Karpas-422 (cell line): ENCODE results near the gene KCNG2. TPM values are rescaled to one million over a fixed set of nuclear protein-coding genes. Genes with fewer than 3 reads are reported as not detected.

Source experiments
- DNase-seq: peaks from one replicate; pipeline ENCODE4 v3.0.0-alpha.2; 2015
- H2AFZ ChIP-seq: fragments of 200-600 bp; sonication (generic); 2 replicates; pipeline ENCODE4 v1.6.1; 2014; ENCODE audit warnings: antibody characterized with exemption, low read length, mixed read lengths
- H3K27ac ChIP-seq: fragments of 200-600 bp; sonication (generic); 2 replicates; pipeline ENCODE4 v1.5.1; 2014; ENCODE audit warnings: mild to moderate bottlenecking, low read length, moderate library complexity
- H3K27me3 ChIP-seq: fragments of 200-600 bp; sonication (generic); 2 replicates; pipeline ENCODE4 v1.6.1; 2014; ENCODE audit warnings: low read length, mixed read lengths
- H3K36me3 ChIP-seq: fragments of 200-600 bp; sonication (generic); 2 replicates; pipeline ENCODE4 v1.6.1; 2014; ENCODE audit warnings: low read length, mixed read lengths; ENCODE audit not compliant: insufficient read depth
- H3K4me1 ChIP-seq: fragments of 200-600 bp; sonication (generic); 2 replicates; pipeline ENCODE4 v1.6.1; 2014; ENCODE audit warnings: mild to moderate bottlenecking, low read length, mixed read lengths
- H3K4me2 ChIP-seq: fragments of 200-600 bp; sonication (generic); 2 replicates; pipeline ENCODE4 v1.6.1; 2014; ENCODE audit warnings: low read length, low read depth, mild to moderate bottlenecking; ENCODE audit not compliant: poor library complexity, severe bottlenecking
- H3K4me3 ChIP-seq: fragments of 200-600 bp; sonication (generic); 2 replicates; pipeline ENCODE4 v1.5.1; 2014; ENCODE audit warnings: mild to moderate bottlenecking, antibody characterized with exemption, low read length, mixed read lengths
- H3K79me2 ChIP-seq: fragments of 200-600 bp; sonication (generic); 2 replicates; pipeline ENCODE4 v1.6.1; 2014; ENCODE audit warnings: mild to moderate bottlenecking, low read length, mixed read lengths
- H3K9ac ChIP-seq: fragments of 200-600 bp; sonication (generic); 2 replicates; pipeline ENCODE4 v1.6.0; 2014; ENCODE audit warnings: low read length
- H3K9me2 ChIP-seq: fragments of 200-600 bp; sonication (generic), shearing (Covaris generic); replicated peaks from 2 replicates; pipeline ENCODE4 v1.6.0; 2014; ENCODE audit warnings: mild to moderate bottlenecking, low read length, moderate library complexity; ENCODE audit not compliant: insufficient read depth
- H3K9me3 ChIP-seq: fragments of 300-700, 200-600 bp; sonication (generic); 2 replicates; pipeline ENCODE4 v1.6.1; 2014; ENCODE audit warnings: low read length, mixed read lengths
- H4K20me1 ChIP-seq: fragments of 200-600 bp; sonication (generic); 2 replicates; pipeline ENCODE4 v1.6.1; 2014; ENCODE audit warnings: mild to moderate bottlenecking, antibody characterized with exemption, low read length, low read depth; ENCODE audit not compliant: insufficient read depth
- total RNA-seq: library from RNA; depleted of rRNA; stranded (reverse); fragments of >200 nt; shearing (Covaris generic); gene quantifications from 2 replicates; pipeline ENCODE4 v1.2.3, GENCODE V29; 2014; ENCODE audit warnings: low replicate concordance

KCNG2 gene
- total RNA-seq, 1 experiment from 2014 or later, result not detected

DNA sequence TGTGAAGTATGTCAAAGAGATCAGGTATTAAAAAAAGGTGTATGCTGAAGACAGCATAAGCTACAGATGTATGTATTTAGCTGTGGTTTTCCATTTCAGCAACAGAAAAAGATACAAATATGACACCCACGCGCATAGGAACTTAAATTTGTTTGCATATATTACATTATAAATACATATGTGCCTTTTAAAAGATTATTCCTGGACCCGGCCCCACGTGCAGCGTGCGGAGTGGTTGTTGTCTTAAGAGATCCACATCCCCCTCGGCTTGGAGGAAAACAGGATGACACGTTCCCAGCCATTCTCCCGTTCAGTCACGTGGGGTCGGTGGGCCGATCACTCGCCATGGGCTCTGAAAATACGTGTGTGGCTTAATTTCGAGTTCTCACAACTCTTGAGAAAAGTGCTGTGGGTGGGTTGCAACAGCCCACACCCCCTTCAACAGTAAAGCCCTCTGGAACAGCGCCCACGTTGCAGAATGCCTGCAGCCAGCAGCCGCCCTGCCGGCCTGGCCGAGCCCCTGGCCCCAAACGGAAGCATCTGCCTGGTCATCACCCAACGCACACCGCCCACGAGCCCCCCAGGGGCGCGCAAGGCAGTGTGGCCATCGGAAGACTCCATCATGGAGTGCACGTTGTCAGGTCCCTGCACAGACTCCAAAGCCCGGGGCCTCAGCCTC, 18.6 kb upstream of the KCNG2 start:
- Histone ChIP-seq H3K27me3 (no peaks in the 10 kb centered on the region; the same call in 1 of the 2 replicates), H4K20me1 (no peaks in the 10 kb centered on the region), H3K9me3 (no peaks in the 10 kb centered on the region), H3K9me2 (no peaks in the 10 kb centered on the region), H2AFZ (no peak overlapping the region), H3K4me1 (peaks cover 3% of the 10 kb centered on the region; the same call in 1 of the 2 replicates), H3K79me2 (no peaks in the 10 kb centered on the region), H3K4me2 (no peak overlapping the region), H3K4me3 (no peak overlapping the region), H3K36me3 (no peaks in the 10 kb centered on the region), H3K27ac (no peak overlapping the region), H3K9ac (no peak overlapping the region)
- no peak for DNase-seq

DNA sequence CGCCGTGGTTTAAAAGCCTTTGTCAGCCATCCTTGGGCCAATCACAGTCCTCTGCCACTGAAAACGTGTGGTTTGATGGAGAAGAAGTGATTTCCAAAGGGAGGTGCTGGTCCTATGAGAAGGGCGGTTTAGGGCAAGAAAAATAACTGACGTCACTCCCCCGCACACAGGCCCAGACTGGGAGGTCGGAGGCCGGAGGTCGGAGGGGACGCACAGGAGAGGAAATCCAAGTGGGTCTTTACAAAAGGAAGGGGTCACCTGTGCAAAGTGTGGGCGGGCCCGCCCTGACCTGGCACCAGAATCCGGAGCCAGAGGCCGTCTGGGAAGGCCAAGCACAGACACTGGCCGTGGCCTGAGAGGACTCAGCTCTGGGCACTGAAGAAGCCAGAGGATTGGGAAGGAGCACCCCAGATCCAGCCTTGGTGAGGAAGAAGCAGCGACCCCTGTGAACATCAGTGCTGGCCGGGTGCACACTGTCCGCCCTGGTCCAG, 18.0 kb upstream of the KCNG2 start:
- no peaks in the 10 kb centered on the region for H3K36me3 ChIP-seq
- DNase-seq, result no peak
- H3K9me2 ChIP-seq, result no peaks in the 10 kb centered on the region
- no peak overlapping the region for H2AFZ ChIP-seq
- peaks cover 3% of the 10 kb centered on the region; the same call in 1 of the 2 replicates for H3K4me1 ChIP-seq
- H4K20me1 ChIP-seq, result no peaks in the 10 kb centered on the region
- no peaks in the 10 kb centered on the region; the same call in 1 of the 2 replicates for H3K27me3 ChIP-seq
- no peaks in the 10 kb centered on the region for H3K79me2 ChIP-seq
- H3K27ac ChIP-seq, result no peak overlapping the region
- H3K9me3 ChIP-seq, result no peaks in the 10 kb centered on the region
- no peak overlapping the region for H3K4me2 ChIP-seq
- H3K9ac ChIP-seq, result no peak overlapping the region
- no peak overlapping the region for H3K4me3 ChIP-seq

DNA sequence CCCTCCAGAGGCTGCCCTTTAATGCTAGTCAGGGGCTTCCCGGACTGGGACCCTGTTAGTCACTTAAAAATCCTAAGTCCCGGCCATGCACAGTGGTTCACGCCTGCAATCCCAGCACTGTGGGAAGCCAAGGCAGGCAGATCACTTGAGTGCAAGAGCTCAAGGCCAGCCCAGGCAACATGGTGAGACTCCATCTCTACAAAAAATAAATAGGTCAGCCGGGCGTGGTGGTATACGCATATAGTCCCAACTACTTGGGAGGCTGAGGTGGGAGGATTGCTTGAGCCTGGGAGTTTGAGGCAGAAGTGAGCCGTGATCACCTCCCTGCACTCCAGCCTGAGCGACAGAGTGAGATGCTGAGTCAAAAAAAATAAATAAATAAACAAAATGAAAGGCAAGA, 17.2 kb upstream of the KCNG2 start:
- Histone ChIP-seq H3K9me2 (no peaks in the 10 kb centered on the region), H4K20me1 (no peaks in the 10 kb centered on the region), H3K27me3 (no peaks in the 10 kb centered on the region; the same call in 1 of the 2 replicates), H2AFZ (no peak overlapping the region), H3K79me2 (no peaks in the 10 kb centered on the region), H3K4me2 (no peak overlapping the region), H3K4me3 (no peak overlapping the region), H3K9ac (no peak overlapping the region), H3K4me1 (peaks cover 3% of the 10 kb centered on the region; the same call in 1 of the 2 replicates), H3K36me3 (no peaks in the 10 kb centered on the region), H3K27ac (no peak overlapping the region), H3K9me3 (no peaks in the 10 kb centered on the region)
- no peak for DNase-seq

DNA sequence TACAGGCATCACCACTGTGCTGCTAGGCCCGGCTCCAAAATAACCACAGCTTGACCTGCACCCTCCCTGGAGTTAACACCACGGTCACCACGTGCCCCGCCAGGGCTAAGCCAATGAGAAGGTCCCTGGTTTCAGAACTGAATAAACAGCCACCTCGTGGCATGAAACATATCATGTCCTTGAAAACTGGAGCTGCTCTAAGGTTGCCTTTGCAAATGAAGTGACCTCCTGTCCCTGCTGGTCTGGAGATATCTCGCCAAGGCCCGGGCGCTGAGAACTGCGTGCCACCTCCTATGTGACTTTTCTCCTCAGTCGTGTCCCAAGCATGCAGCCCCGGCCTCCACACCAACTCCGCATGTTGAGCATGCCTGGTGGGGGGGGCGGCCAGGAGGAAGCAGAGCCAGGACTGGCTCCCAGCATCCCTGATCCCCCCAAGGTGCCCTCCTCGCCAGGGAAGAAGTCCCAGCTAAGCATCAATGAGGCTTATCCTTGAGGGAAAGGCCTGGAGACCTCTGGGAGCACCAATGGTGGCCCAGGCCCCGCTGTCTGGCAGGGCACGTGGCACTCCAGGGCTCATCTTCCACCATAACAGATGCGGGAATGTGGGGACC, 16.3 kb upstream of the KCNG2 start:
- Histone ChIP-seq H4K20me1 (no peaks in the 10 kb centered on the region), H3K4me1 (peaks cover 3% of the 10 kb centered on the region; the same call in 1 of the 2 replicates), H3K9ac (no peak overlapping the region), H3K36me3 (no peaks in the 10 kb centered on the region), H3K4me2 (no peak overlapping the region), H3K9me2 (no peaks in the 10 kb centered on the region), H2AFZ (no peak overlapping the region), H3K27ac (no peak overlapping the region), H3K79me2 (no peaks in the 10 kb centered on the region), H3K4me3 (no peak overlapping the region), H3K9me3 (no peaks in the 10 kb centered on the region), H3K27me3 (no peaks in the 10 kb centered on the region; the same call in 1 of the 2 replicates)
- DNase-seq, result no peak

DNA sequence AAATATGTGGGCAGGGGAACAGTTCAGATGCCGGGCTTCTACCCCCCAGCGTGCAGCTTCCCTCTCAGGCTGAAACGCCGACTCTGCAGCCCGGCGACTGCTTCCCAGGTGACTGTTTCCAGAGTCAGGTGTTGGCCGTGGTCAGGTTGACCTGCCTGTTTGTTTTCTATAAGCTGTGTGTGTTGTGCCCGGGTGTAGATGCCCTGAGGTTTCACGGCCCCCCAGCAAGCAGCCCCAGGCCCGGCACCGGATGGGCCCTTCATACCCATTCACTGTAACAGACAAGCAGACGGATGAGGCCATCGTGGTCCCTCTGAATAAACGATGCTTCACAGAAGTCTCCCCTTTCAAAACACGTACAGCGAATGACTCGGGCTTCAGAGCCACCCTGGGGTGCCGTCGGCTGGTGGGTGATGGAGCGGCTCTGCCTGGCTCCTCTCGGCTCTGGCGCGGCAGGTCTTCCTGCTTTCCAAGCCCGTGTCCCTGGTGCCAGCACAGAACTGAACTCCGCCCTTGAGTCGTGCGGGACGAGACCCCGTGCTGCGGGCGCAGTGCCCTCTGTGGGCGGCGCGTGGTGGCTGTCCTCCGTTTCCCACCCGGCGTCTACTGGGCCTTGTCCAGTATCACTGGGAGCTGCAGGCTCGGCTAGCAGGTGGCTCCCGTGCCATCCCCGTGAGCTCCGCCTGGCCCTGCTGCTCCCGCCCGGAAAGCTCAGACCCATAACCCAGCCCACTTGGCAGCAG, 15.0 kb upstream of the KCNG2 start:
- Histone ChIP-seq H2AFZ (no peak overlapping the region), H3K4me1 (peaks cover 3% of the 10 kb centered on the region; the same call in 1 of the 2 replicates), H3K9ac (no peak overlapping the region), H4K20me1 (no peaks in the 10 kb centered on the region), H3K27me3 (no peaks in the 10 kb centered on the region), H3K36me3 (no peaks in the 10 kb centered on the region), H3K27ac (no peak overlapping the region), H3K4me2 (no peak overlapping the region), H3K9me2 (no peaks in the 10 kb centered on the region), H3K79me2 (no peaks in the 10 kb centered on the region), H3K4me3 (no peak overlapping the region), H3K9me3 (no peaks in the 10 kb centered on the region)
- DNase-seq, result no peak

DNA sequence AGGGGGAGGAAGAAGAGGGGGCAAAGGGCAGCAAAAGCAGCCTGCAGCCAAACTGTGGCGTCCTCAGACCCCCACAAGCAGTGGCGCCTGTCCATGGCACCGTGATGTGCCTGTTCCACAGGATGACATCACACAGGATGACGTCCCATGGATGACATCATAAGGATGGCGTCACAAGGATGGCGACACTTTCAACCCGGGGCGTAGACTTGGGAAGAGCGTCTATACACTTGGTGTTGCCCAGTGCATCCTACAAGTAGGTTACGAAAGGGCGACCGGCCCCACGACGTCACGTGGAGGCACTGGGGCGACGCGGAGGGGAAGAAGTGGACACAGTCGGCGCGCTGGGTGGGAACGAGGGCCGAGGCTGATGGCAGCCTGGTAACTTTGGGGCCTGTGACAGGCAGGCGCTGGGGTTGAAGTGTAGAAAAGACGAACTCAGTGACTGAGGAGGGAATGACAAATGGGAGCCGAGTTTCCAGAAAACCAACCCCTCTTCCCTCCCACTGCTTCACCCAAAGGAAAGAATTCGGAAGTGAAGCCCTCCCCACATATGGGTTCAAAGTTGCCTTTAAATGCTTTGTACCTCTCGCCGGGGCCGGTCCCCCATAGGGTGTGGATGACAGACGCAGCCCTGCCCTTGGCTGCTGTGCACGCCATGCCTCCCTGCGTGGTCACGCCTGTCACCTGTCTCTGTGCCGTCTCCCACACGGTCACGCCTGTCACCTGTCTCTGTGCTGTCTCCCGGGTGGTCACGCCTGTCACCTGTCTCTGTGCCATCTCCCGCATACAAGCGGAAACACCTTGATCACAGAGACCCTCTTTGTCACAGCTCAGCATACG, 13.4 kb upstream of the KCNG2 start:
- Histone ChIP-seq H3K27me3 (no peaks in the 10 kb centered on the region), H3K4me2 (peak overlapping the region; percentile 30)

DNA sequence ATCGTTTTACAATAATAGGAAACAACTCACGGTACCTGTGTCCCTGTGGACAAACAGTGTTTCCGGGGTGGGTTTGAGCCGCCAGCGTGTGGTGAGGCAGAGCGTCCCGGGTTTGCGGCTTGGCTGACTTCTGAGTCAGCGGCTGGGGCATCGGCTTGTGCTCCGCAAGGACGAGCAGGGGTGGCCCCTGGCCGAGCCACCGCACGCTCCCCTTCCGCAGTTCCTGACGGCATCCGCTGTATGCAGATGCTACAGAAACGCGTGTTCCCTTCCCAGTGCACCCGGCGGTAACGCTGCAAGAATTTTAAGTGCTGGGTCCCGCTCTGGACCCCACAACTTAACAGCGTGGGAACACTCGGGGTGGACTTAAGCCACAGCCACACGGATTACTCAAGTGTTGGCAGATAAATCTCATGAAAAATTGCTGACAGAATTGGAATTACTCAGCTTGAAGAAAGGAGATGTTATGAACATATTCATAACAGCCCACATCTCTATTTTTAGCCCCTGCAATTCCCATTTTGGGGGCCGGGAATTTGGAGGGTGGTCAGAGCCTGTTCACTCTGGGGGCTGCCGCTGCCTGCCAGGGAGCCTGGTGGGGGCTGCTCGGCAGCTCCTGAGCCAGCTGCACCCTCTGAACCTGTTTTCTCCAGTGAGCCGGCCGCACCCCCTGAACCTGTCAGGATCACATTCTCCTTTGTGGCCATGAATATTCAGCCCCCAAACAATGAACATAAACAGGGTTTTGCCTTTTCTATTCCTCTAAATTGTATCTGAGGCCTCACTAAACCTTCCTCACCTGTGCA, 12.6 kb upstream of the KCNG2 start:
- H3K9me3 ChIP-seq, result peaks cover 3% of the 10 kb centered on the region; the same call in 1 of the 2 replicates
- no peaks in the 10 kb centered on the region for H4K20me1 ChIP-seq
- H3K27ac ChIP-seq, result no peak overlapping the region
- no peaks in the 10 kb centered on the region for H3K9me2 ChIP-seq
- H3K4me2 ChIP-seq, result peak overlapping the region; percentile 30
- no peaks in the 10 kb centered on the region for H3K36me3 ChIP-seq
- no peaks in the 10 kb centered on the region for H3K79me2 ChIP-seq
- no peak overlapping the region for H2AFZ ChIP-seq
- H3K9ac ChIP-seq, result no peak overlapping the region
- no peaks in the 10 kb centered on the region for H3K27me3 ChIP-seq
- DNase-seq, result no peak
- H3K4me3 ChIP-seq, result no peak overlapping the region
- H3K4me1 ChIP-seq, result no peaks in the 10 kb centered on the region

More for the DNA sequence above, 13.4 kb upstream of the KCNG2 start:
- peaks cover under 1% of the 10 kb centered on the region; the same call in 1 of the 2 replicates for H3K4me1 ChIP-seq
- peaks cover 3% of the 10 kb centered on the region; the same call in 1 of the 2 replicates for H3K9me3 ChIP-seq
- no peaks in the 10 kb centered on the region for H3K9me2 ChIP-seq
- no peak overlapping the region for H3K4me3 ChIP-seq
- H2AFZ ChIP-seq, result no peak overlapping the region
- H4K20me1 ChIP-seq, result no peaks in the 10 kb centered on the region
- no peak for DNase-seq
- no peaks in the 10 kb centered on the region for H3K36me3 ChIP-seq
- no peak overlapping the region for H3K9ac ChIP-seq
- H3K27ac ChIP-seq, result no peak overlapping the region
- no peaks in the 10 kb centered on the region for H3K79me2 ChIP-seq
